NCI-H524 (cell line): Measurements from ENCODE around the gene TBC1D7.

Source experiments
- DNase-seq, 2 experiments: peaks; one replicate each; lab custom pipeline; 2025; lab: John Stamatoyannopoulos, UW

Gene TBC1D7

GRCh38 chr6:13272131-13273046 is 55.9 kb downstream of the TBC1D7 start:
- no peak for DNase-seq

GRCh38 chr6:13268913-13269518 is 59.3 kb downstream of the TBC1D7 start:
- no peak for DNase-seq

- no peak for DNase-seq
These were observed 61.1 kb downstream of the TBC1D7 start for GRCh38 chr6:13267142-13267651.

GRCh38 chr6:13263669-13264068 is 64.7 kb downstream of the TBC1D7 start:
- no peak for DNase-seq

- DNase-seq = no peak
These were observed 65.8 kb downstream of the TBC1D7 start for GRCh38 chr6:13262302-13263230.

GRCh38 chr6:13261464-13261994 is 66.8 kb downstream of the TBC1D7 start:
- no peak for DNase-seq

GRCh38 chr6:13260831-13261230 is 67.5 kb downstream of the TBC1D7 start:
- no peak for DNase-seq

GRCh38 chr6:13260101-13260598 is 68.2 kb downstream of the TBC1D7 start:
- no peak for DNase-seq

- no peak for DNase-seq
These were observed 68.9 kb downstream of the TBC1D7 start for GRCh38 chr6:13259393-13259792.

GRCh38 chr6:13256266-13257001 is 71.9 kb downstream of the TBC1D7 start:
- DNase-seq = no peak
